IMR-90 (cell line): ENCODE data around the gene ALKBH3. TPM values are rescaled to one million over a fixed set of nuclear protein-coding genes. Genes with fewer than 3 reads are reported as not detected.

Experiments
- ATAC-seq: fragments of 200-7000 bp; cut with Tn5 transposase; 2 replicates; pipeline ENCODE4 v1.9.1; 2020; ENCODE audit warnings: low read depth, mild to moderate bottlenecking, moderate library complexity
- BruUV-seq: library from RNA; stranded (reverse); fragments of 400-500 nt; replicated peaks from 2 replicates; lab custom pipeline; 2021; lab: Mats Ljungman, UMichigan
- CTCF ChIA-PET: fragments of 300-600 bp; formaldehyde crosslinking; extraction: SDS; loops from one replicate; lab custom pipeline; 2021; ENCODE audit warnings: antibody characterized with exemption; lab: Yijun Ruan, JAX
- POLR2A ChIA-PET: fragments of 300-600 bp; sonication (Branson Sonifier 250); formaldehyde crosslinking; loops from one replicate; lab custom pipeline; 2022; ENCODE audit warnings: antibody characterized with exemption; ENCODE audit not compliant: unreplicated experiment; lab: Charles Lee
- DNase-seq: peaks from one replicate; pipeline ENCODE4 v3.0.0; 2013
- H2AFZ ChIP-seq: replicated peaks from 2 replicates; pipeline ENCODE3; 2013; ENCODE audit warnings: low read length, mild to moderate bottlenecking; ENCODE audit not compliant: poor library complexity
- H2AK5ac ChIP-seq: 2 replicates; pipeline ENCODE4 v1.6.1; 2013; ENCODE audit warnings: low read depth, low read length, inconsistent platforms
- H2AK9ac ChIP-seq: replicated peaks from 2 replicates; pipeline ENCODE3; 2013; ENCODE audit warnings: mild to moderate bottlenecking, low read depth, low read length, moderate library complexity; ENCODE audit not compliant: poor library complexity
- H2BK120ac ChIP-seq: 2 replicates; pipeline ENCODE4 v1.6.1; 2013; ENCODE audit warnings: low read depth, low read length, inconsistent platforms
- H2BK15ac ChIP-seq: 3 replicates; pipeline ENCODE4 v1.6.1; 2013; ENCODE audit warnings: low read depth, low read length, inconsistent platforms
- H2BK20ac ChIP-seq: 2 replicates; pipeline ENCODE4 v1.6.1; 2013; ENCODE audit warnings: low read depth, mild to moderate bottlenecking, inconsistent platforms, low read length, moderate library complexity
- H2BK5ac ChIP-seq: 2 replicates; pipeline ENCODE4 v1.6.1; 2013; ENCODE audit warnings: mild to moderate bottlenecking, low read depth, low read length, inconsistent platforms; ENCODE audit not compliant: poor library complexity, severe bottlenecking
- H3K14ac ChIP-seq: replicated peaks from 2 replicates; pipeline ENCODE4 v1.6.1; 2013; ENCODE audit warnings: low read depth, low read length, inconsistent platforms
- H3K18ac ChIP-seq: 2 replicates; pipeline ENCODE4 v1.6.1; 2013; ENCODE audit warnings: low read depth, low read length, control low read depth
- H3K23ac ChIP-seq: 2 replicates; pipeline ENCODE4 v1.6.1; 2013; ENCODE audit warnings: low read depth, low read length, inconsistent platforms
- H3K27ac ChIP-seq: 2 replicates; pipeline ENCODE4 v1.5.1; 2013; ENCODE audit warnings: mild to moderate bottlenecking, control low read depth, low read length; ENCODE audit not compliant: insufficient read depth
- H3K27me3 ChIP-seq: 2 replicates; pipeline ENCODE4 v1.6.1; 2013; ENCODE audit warnings: low read length; ENCODE audit not compliant: control insufficient read depth, insufficient read depth
- H3K36me3 ChIP-seq: 2 replicates; pipeline ENCODE4 v1.6.1; 2013; ENCODE audit warnings: low read length, mixed read lengths; ENCODE audit not compliant: control insufficient read depth, insufficient read depth
- H3K4ac ChIP-seq: 2 replicates; pipeline ENCODE4 v1.6.1; 2013; ENCODE audit warnings: low read depth, low read length, inconsistent platforms
- H3K4me1 ChIP-seq: 2 replicates; pipeline ENCODE4 v1.6.1; 2013; ENCODE audit warnings: low read length, mixed read lengths; ENCODE audit not compliant: control insufficient read depth, insufficient read depth
- H3K4me2 ChIP-seq: 2 replicates; pipeline ENCODE4 v1.6.1; 2013; ENCODE audit warnings: low read depth, mild to moderate bottlenecking, control low read depth, low read length, moderate library complexity
- H3K4me3 ChIP-seq: 2 replicates; pipeline ENCODE4 v1.5.1; 2013; ENCODE audit warnings: low read depth, mild to moderate bottlenecking, control low read depth, low read length, moderate library complexity; ENCODE audit not compliant: insufficient read depth
- H3K56ac ChIP-seq: 2 replicates; pipeline ENCODE4 v1.6.1; 2013; ENCODE audit warnings: low read length, inconsistent platforms; ENCODE audit not compliant: insufficient read depth; ENCODE audit errors: extremely low read depth
- H3K79me1 ChIP-seq, 2 experiments: 2 replicates each; pipeline ENCODE4 v1.6.1; 2013; ENCODE audit warnings: low read length in 2 of 2, inconsistent platforms in 1 of 2, low read depth in 1 of 2
- H3K9ac ChIP-seq: 2 replicates; pipeline ENCODE4 v1.6.1; 2013; ENCODE audit warnings: low read depth, low read length, control low read depth
- H3K9me1 ChIP-seq: 2 replicates; pipeline ENCODE4 v1.6.1; 2013; ENCODE audit warnings: low read length, inconsistent platforms; ENCODE audit not compliant: insufficient read depth
- H3K9me3 ChIP-seq: 2 replicates; pipeline ENCODE4 v1.6.1; 2013; ENCODE audit warnings: low read length; ENCODE audit not compliant: control insufficient read depth, insufficient read depth
- H4K20me1 ChIP-seq: 2 replicates; pipeline ENCODE4 v1.6.1; 2013; ENCODE audit warnings: low read length, inconsistent platforms; ENCODE audit not compliant: insufficient read depth
- H4K5ac ChIP-seq: 2 replicates; pipeline ENCODE4 v1.6.1; 2013; ENCODE audit warnings: mild to moderate bottlenecking, low read depth, low read length, control low read depth
- H4K8ac ChIP-seq, 2 experiments: 2 replicates each; pipeline ENCODE4 v1.6.1; 2013; ENCODE audit warnings: low read depth in 2 of 2, low read length in 2 of 2, control low read depth in 1 of 2, inconsistent platforms in 1 of 2
- H4K91ac ChIP-seq: 2 replicates; pipeline ENCODE4 v1.6.1; 2013; ENCODE audit warnings: low read depth, low read length, inconsistent platforms; ENCODE audit not compliant: insufficient read depth
- CEBPB ChIP-seq: IDR thresholded peaks from 2 replicates; pipeline ENCODE4 v1.6.1; 2012; ENCODE audit warnings: low read depth, low read length, improper control_type of control experiment
- NFE2L2 ChIP-seq: fragments of 150-350 bp; IDR thresholded peaks from 2 replicates; pipeline ENCODE4 v1.6.1; 2016; ENCODE audit warnings: low read depth, mild to moderate bottlenecking, low read length
- POLR2A ChIP-seq: IDR thresholded peaks from 2 replicates; pipeline ENCODE4 v1.6.1; 2012; ENCODE audit warnings: mild to moderate bottlenecking, low read depth, low read length
- WGBS, 2 experiments: methylation state at CpG; one replicate each; pipeline versions ENCODE4 v1.1.5 to v1.1.7; 2013; ENCODE audit warnings: missing lambda C conversion rate in 2 of 2; ENCODE audit not compliant: insufficient read length in 1 of 2; ENCODE audit errors: extremely low coverage in 2 of 2; 5-methylcytosine and 5-hydroxymethylcytosine counted together
- dilution Hi-C: fragments of 300-500 bp; cut with HindIII; formaldehyde crosslinking; loops from one replicate; pipeline ENCODE4 v1.14.3; 2018; ENCODE audit warnings: low sequenced_read_pairs; ENCODE audit not compliant: unreplicated experiment
- in situ Hi-C: fragments of 300-500 bp; cut with MboI; formaldehyde crosslinking; loops from 3 replicates; pipeline ENCODE4 v1.14.3; 2019; ENCODE audit warnings: low sequenced_read_pairs, inconsistent platforms, mixed read lengths
- intact Hi-C: fragments of 100-400 bp; cut with micrococcal nuclease; formaldehyde crosslinking; loops from 2 replicates; pipeline ENCODE4 v1.10.0; 2022
- polyA plus RNA-seq, 3 experiments: library from polyadenylated mRNA; depleted of rRNA; stranded (reverse); fragments of >200 nt; gene quantifications; 2 replicates each; pipeline ENCODE4 v1.2.3, GENCODE V29; 2012; ENCODE audit warnings: low replicate concordance in 1 of 3
- total RNA-seq: library from RNA; depleted of rRNA; stranded (reverse); fragments of >200 nt; gene quantifications from 2 replicates; pipeline ENCODE4 v1.2.3, GENCODE V29; 2012

The ALKBH3 gene
- total and polyA plus RNA-seq, 2 of the 4 experiments (the other 2 are of a cell fraction): 27.7 to 62.9 TPM

DNA sequence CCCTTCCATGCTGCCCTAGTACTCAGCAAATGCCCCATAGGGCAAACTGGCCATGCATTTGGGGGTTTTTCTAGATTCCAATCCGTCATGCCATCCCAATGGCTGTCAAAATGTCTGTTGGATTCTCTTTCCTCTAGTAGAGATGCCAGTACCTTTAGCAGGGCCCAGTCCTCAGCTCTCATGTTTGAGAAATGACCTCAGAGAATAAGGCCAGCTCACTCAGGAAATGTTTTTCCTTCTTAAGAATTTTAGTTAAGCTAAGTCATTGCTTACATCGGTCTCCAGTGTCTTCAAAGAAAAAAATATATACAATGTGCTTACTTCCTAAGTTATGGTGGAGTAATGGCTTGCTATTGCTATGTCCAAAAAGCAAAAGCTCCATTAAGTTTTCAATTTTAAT lies 14.1 kb upstream of the ALKBH3 start:
- POLR2A ChIA-PET: no interaction called here
- H3K9me1 ChIP-seq: peaks cover 5% of the 10 kb centered on the region; the same call in 1 of the 2 replicates
- peak; percentile 47; the same call in 1 of the 2 replicates for TF ChIP-seq NFE2L2
- no peak for TF ChIP-seq POLR2A
- no peak for TF ChIP-seq CEBPB
- H3K23ac ChIP-seq: no peak overlapping the region; the same call in 1 of the 2 replicates
- H3K18ac ChIP-seq: peak overlapping the region; percentile 42; the same call in 1 of the 2 replicates
- no peak overlapping the region for H2BK20ac ChIP-seq
- H3K14ac ChIP-seq: 0 out of 2 replicates have a peak overlapping the region, but pooled peaks have one; percentile 62
- no peak overlapping the region for H3K4me3 ChIP-seq
- H3K36me3 ChIP-seq: no peaks in the 10 kb centered on the region
- H2BK120ac ChIP-seq: peak overlapping the region; percentile 72; the same call in 1 of the 2 replicates
- H3K9ac ChIP-seq: no peak overlapping the region
- dilution Hi-C loops: no loop called here
- no CpG with 5 or more reads among the region's 2 CpGs for WGBS, 2 experiments
- peaks cover 11% of the 10 kb centered on the region for H3K4me1 ChIP-seq
- peaks cover 4% of the 10 kb centered on the region; the same call in 1 of the 2 replicates for H3K27me3 ChIP-seq
- no peak overlapping the region for H2AK5ac ChIP-seq
- peak overlapping the region; percentile 26; the same call in 1 of the 2 replicates for H4K5ac ChIP-seq
- ATAC-seq (peak; percentile 83), DNase-seq (peak; percentile 80)
- no peak overlapping the region for H2BK15ac ChIP-seq
- H3K9me3 ChIP-seq: no peaks in the 10 kb centered on the region
- no peak overlapping the region for H2AFZ ChIP-seq
- H4K91ac ChIP-seq: no peak overlapping the region
- no peak overlapping the region for H2BK5ac ChIP-seq
- H3K56ac ChIP-seq: no peak overlapping the region
- no peaks in the 10 kb centered on the region for H4K20me1 ChIP-seq
- BruUV-seq: no TSS peak
- H3K4me2 ChIP-seq: no peak overlapping the region
- intact Hi-C loops: no loop called here
- in situ Hi-C loops: no loop called here
- CTCF ChIA-PET: interaction anchor here (0.6 to 1.5 kb wide), 3 partner anchors 15 to 104 kb away, joined by 3 to 6 read pairs (median 3); no protein-coding TSS in a partner anchor
- H4K8ac ChIP-seq: peak overlapping the region in 1 of 2 experiments; percentile 58; a peak in 1 of 4 replicates
- H3K27ac ChIP-seq: peak overlapping the region; percentile 56; the same call in 1 of the 2 replicates
- H2AK9ac ChIP-seq: no peak overlapping the region
- H3K4ac ChIP-seq: peak overlapping the region; percentile 32; the same call in 1 of the 2 replicates
- H3K79me1 ChIP-seq: no peaks in the 10 kb centered on the region
